GM06990 (cell line): ENCODE measurements around the gene NECTIN2.

ENCODE experiments used
- DNase-seq: peaks from one replicate; pipeline ENCODE4 v3.0.0-alpha.2; 2011; ENCODE audit not compliant: insufficient read length; ENCODE audit errors: extremely low read depth
- H3K27me3 ChIP-seq: replicated peaks from 2 replicates; pipeline ENCODE4 v1.6.0; 2011; ENCODE audit warnings: low read length; ENCODE audit not compliant: control insufficient read depth, insufficient read depth
- H3K36me3 ChIP-seq: 2 replicates; pipeline ENCODE4 v1.5.1; 2011; ENCODE audit warnings: low read length; ENCODE audit not compliant: control insufficient read depth, insufficient read depth
- H3K4me3 ChIP-seq: replicated peaks from 2 replicates; pipeline ENCODE4 v1.5.1; 2011; ENCODE audit warnings: low read depth, mild to moderate bottlenecking, control low read depth, low read length
- CTCF ChIP-seq: IDR thresholded peaks from 2 replicates; pipeline ENCODE4 v1.5.1; 2011; ENCODE audit warnings: low read length, control low read depth, mild to moderate bottlenecking, inconsistent platforms; ENCODE audit not compliant: insufficient read depth, poor library complexity, severe bottlenecking

The NECTIN2 gene

GRCh38 chr19:44814517-44814916 lies 31.6 kb upstream of the NECTIN2 start:
- DNase-seq, result no peak
- Histone ChIP-seq H3K4me3 (no peak overlapping the region), H3K27me3 (no peaks in the 10 kb centered on the region; the same call in none of the 2 replicates), H3K36me3 (no peaks in the 10 kb centered on the region)
- TF ChIP-seq CTCF, result no peak

- no peak overlapping the region for H3K4me3 ChIP-seq
- H3K27me3 ChIP-seq, result no peaks in the 10 kb centered on the region; the same call in none of the 2 replicates
- TF ChIP-seq CTCF, result no peak
These were observed 29.8 kb upstream of the NECTIN2 start for GRCh38 chr19:44816301-44816700.

GRCh38 chr19:44817725-44818465 lies 28.2 kb upstream of the NECTIN2 start:
- DNase-seq, result no peak
- H3K36me3 ChIP-seq, result no peaks in the 10 kb centered on the region
- TF ChIP-seq CTCF, result no peak
- H3K27me3 ChIP-seq, result no peaks in the 10 kb centered on the region; the same call in none of the 2 replicates
- H3K4me3 ChIP-seq, result no peak overlapping the region

More at GRCh38 chr19:44816301-44816700, 29.8 kb upstream of the NECTIN2 start:
- no peaks in the 10 kb centered on the region for H3K36me3 ChIP-seq
- no peak for DNase-seq

- no peak overlapping the region for H3K4me3 ChIP-seq
- no peak for TF ChIP-seq CTCF
- H3K36me3 ChIP-seq, result no peaks in the 10 kb centered on the region
- DNase-seq, result no peak
- H3K27me3 ChIP-seq, result no peaks in the 10 kb centered on the region; the same call in none of the 2 replicates
These were observed 27.5 kb upstream of the NECTIN2 start for GRCh38 chr19:44818466-44819031.

- no peak for TF ChIP-seq CTCF
- Histone ChIP-seq H3K4me3 (no peak overlapping the region), H3K36me3 (no peaks in the 10 kb centered on the region), H3K27me3 (no peaks in the 10 kb centered on the region; the same call in none of the 2 replicates)
- DNase-seq, result no peak
These were observed 26.8 kb upstream of the NECTIN2 start for GRCh38 chr19:44819246-44819832.
